Natural killer cell treated with Interleukin-12 subunit alpha and Interleukin-12 subunit beta and Interleukin-15 and Interleukin-18, amount 100 ng/mL, for 72 hours (primary cell): ENCODE measurements around the gene UTP3. TPM values are rescaled to one million over a fixed set of nuclear protein-coding genes. Genes with fewer than 3 reads are reported as not detected.
"Not testable (repeated sequence)": the region's sequence is repeated elsewhere in the genome, so short reads cannot be mapped to it uniquely, and the experiment has no call there.

ENCODE experiments used
- ATAC-seq, 2 donors: fragments of 150-1000 bp; cut with Tn5 transposase in 1 of 2; sonication (Bioruptor Pico), chemical (Tn5 transposase) in 1 of 2; 2 replicates each; pipeline ENCODE4 v1.10.0; 2021
- DNase-seq: peaks from one replicate; pipeline ENCODE4 v3.0.0; 2022; ENCODE audit warnings: low spot score
- H3K27ac Mint-ChIP-seq, 2 donors: 1 replicate in 1 of 2; 2 replicates in 1 of 2; pipeline ENCODE4 v1.8.0; 2022; ENCODE audit warnings: mixed read lengths in 2 of 2, mild to moderate bottlenecking in 1 of 2, moderate library complexity in 1 of 2
- H3K27me3 Mint-ChIP-seq, 2 donors: 1 replicate in 1 of 2; 2 replicates in 1 of 2; pipeline ENCODE4 v1.8.0; 2022; ENCODE audit warnings: mixed read lengths in 2 of 2
- H3K36me3 Mint-ChIP-seq: one replicate; pipeline ENCODE4 v1.8.0; 2022; ENCODE audit warnings: mixed read lengths
- H3K4me1 Mint-ChIP-seq, 2 donors: 1 replicate in 1 of 2; 2 replicates in 1 of 2; pipeline ENCODE4 v1.8.0; 2022; ENCODE audit warnings: low read depth in 2 of 2, mixed read lengths in 2 of 2, mild to moderate bottlenecking in 1 of 2
- H3K4me3 Mint-ChIP-seq: one replicate; pipeline ENCODE4 v1.8.0; 2022; ENCODE audit warnings: mixed read lengths
- H3K9me3 Mint-ChIP-seq: 2 replicates; pipeline ENCODE4 v1.8.0; 2022; ENCODE audit warnings: mixed read lengths
- total RNA-seq, 2 donors: library from RNA; stranded (reverse); gene quantifications; one replicate each; pipeline ENCODE4 v1.2.3, GENCODE V29; 2022

The UTP3 gene
- total RNA-seq, 2 donors from 2014 or later: 33.8 to 49.8 TPM

DNA sequence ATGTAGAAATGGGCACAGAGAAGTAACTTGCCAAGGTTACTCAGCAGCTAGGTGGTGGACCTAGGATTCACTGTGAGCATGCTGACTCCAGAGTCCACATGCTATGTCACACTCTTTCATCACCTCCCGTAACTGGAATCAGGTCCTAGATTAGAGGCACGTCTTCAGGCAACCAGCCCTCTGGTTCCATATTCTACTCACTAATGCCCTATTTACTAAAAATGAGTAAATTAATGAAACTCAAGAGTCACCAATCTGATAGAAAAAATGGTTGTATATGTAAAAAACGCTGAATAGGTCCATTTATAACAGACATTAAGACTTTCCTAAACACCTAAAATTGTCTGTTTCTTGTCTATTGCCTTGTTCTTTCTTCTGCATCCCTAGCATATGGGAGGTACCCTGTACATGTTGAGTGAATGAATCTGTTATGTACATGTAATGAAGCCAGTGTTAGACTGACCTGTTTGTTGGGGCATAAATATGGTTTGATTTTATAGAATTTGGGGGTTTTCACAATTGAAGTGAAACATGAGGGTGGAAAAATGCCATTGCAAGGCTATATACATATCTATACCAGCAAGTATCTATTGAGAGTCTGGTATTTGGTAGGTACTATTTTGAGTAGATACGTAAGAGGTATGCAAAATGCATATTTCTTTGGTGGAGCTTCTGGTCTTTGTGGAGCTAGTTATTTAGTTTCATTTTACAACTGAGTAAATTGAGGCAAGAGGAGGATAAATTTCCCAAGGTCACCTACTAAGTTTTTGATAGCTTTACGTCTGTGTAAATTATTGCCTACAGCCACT is 26.0 kb downstream of the UTP3 start:
- no peak for DNase-seq
- Mint-ChIP-seq H3K9me3 (no peaks in the 10 kb centered on the region), H3K27ac (no peak overlapping the region), H3K4me3 (no peak overlapping the region), H3K36me3 (no peaks in the 10 kb centered on the region), H3K4me1 (peaks cover 6 to 19% of the 10 kb centered on the region in 2 donors), H3K27me3 (no peaks in the 10 kb centered on the region)
- no peak for ATAC-seq

DNA sequence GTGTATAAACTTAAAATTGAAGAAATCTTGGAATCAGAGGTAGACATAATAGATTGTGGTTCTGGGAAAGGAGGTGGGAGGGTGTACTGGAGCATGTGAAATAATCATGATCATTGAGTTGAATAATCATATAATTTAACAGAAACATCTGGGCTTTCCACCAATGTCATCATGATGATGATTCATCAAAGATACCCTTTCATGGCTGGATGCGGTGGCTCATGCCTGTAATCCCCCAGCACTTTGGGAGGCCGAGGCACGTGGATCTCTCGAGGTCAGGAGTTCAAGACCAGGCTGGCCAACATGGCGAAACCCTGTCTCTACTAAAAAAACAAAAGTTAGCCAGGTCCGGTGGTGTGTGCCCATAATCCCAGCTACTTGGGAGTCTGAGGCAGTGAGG is 26.8 kb downstream of the UTP3 start:
- Mint-ChIP-seq H3K4me3 (no peak overlapping the region), H3K27me3 (no peaks in the 10 kb centered on the region), H3K27ac (no peak overlapping the region), H3K4me1 (peaks cover 6 to 19% of the 10 kb centered on the region in 2 donors), H3K36me3 (no peaks in the 10 kb centered on the region), H3K9me3 (no peaks in the 10 kb centered on the region)
- ATAC-seq (no peak), DNase-seq (no peak)

DNA sequence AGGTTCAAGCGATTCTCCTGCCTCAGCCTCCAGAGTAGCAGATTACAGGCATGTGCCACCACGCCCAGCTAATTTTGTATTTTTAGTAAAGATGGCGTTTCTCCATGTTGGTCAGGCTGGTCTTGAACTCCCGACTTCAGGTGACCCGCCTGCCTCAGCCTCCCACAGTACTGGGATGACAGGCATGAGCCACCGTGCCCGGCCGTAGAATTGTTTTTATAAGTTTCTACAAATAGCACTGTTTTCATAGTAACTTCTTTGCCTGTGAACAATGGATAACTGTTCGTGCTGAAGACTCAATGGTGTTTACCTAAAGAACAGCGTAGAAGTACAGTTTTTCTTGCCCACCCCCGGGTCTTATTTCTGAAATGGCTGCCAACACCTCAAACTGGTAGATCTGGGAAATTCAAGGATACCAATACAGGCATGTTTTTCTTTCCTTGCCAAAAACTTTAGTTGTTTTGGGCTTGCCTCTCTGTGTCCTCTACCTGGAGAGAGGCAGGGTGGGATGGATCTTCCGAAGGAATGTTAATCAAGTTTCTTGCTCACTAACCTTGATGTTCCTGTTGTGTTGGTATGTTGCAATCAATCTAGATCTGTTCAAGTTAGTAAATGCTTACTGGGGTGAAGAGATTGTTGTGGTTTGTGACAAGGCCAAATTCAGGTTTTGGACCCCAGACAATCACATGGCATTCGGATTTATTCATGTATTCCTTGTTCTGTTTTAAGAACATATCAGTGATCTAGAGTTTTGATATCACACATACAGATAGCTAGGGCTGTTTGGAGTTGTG is 30.7 kb downstream of the UTP3 start:
- Mint-ChIP-seq H3K36me3 (no peaks in the 10 kb centered on the region), H3K4me3 (no peak overlapping the region), H3K27ac (no peak overlapping the region), H3K9me3 (no peaks in the 10 kb centered on the region), H3K27me3 (no peaks in the 10 kb centered on the region), H3K4me1 (peaks cover 6 to 13% of the 10 kb centered on the region in 2 donors)
- DNase-seq: no peak
- ATAC-seq: no peak

DNA sequence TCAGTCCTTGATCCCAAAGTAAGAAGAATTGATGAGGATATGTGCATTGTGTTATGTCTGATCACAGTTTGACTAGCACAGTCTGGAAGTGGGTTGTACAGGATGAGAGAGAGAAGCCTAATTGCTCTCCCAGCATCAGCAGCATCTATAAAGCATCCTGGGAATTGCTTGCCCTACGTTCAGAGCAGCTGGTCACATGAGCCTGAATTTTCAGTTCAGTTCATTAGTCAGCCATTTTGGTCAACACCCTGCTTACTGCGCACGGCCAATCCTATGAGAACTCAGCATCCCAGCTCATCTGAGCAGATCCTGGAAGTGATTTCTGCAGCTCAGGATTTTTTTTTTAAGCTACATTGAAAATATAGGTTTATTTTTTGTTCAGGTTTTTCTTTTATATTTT is 33.4 kb downstream of the UTP3 start, which contains the start of gene RUFY3:
Gene RUFY3 (plus strand): TSS at position 218 of the 400 bp plus-strand sequence. CDS start 610 bp downstream, outside the sequence.
- H3K4me3 Mint-ChIP-seq: peak within 1 kb of the TSS; percentile 7
- DNase-seq: no peak
- H3K4me1 Mint-ChIP-seq: peaks cover 6 to 9% of the 10 kb centered on the region in 2 donors
- H3K27ac Mint-ChIP-seq: peak within 1 kb of the TSS in 1 of 2 donors; percentile 41
- H3K9me3 Mint-ChIP-seq: no peaks in the 10 kb centered on the region
- no peaks in the 10 kb centered on the region for H3K27me3 Mint-ChIP-seq
- H3K36me3 Mint-ChIP-seq: no peaks in the 10 kb centered on the region
- ATAC-seq: no peak

DNA sequence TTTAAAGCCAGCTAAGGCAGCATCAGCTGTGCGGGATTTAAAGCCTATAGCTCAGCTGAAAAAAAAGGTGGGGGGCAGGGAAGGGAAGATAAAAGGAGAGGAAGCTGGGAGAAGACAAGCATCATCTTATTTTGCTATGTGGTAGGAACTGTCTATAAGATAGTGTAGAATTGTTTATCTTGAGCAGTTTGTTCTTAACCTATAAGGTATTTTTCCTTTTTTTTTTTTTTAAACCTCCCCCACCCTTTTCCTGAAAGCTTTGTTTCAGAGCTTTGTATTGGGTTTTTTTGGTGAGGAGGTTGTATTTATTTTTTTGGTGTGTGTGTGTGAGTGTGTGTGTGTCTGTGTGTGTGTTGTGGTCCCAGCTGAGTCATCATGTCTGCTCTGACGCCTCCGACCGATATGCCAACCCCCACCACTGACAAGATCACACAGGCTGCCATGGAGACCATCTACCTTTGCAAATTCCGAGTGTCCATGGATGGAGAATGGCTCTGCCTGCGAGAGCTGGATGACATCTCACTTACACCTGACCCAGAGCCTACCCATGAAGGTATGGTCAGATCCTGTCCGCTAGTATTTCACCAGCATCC is 34.0 kb downstream of the UTP3 start:
- Mint-ChIP-seq H3K36me3 (no peaks in the 10 kb centered on the region), H3K4me1 (peaks cover 6 to 7% of the 10 kb centered on the region in 2 donors), H3K4me3 (peak overlapping the region; percentile 7), H3K27ac (no peak overlapping the region), H3K27me3 (no peaks in the 10 kb centered on the region), H3K9me3 (no peaks in the 10 kb centered on the region)
- no peak for DNase-seq
- ATAC-seq: peak; percentile 48 to 73

DNA sequence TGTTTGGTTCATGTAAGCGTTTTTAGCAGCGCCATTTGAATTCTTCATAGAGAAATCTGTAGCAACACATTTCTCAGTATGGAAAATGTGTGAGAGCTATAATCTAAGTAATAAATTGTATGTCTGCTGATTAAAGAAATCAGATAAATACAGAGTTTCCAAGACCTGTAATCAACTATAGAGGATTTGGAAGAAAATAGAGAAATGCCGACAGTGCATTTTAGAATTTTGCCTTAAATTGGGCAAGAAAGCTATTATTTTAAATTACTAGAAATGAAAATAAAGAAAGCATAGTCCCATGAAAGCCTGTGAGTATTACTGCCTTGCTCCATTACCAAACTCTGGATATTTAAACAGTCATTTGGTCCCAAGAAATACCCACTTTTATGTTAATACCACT is 36.1 kb downstream of the UTP3 start:
- Mint-ChIP-seq H3K4me3 (no peak overlapping the region), H3K36me3 (no peaks in the 10 kb centered on the region), H3K4me1 (peaks cover 5 to 6% of the 10 kb centered on the region in 2 donors), H3K27me3 (no peaks in the 10 kb centered on the region), H3K27ac (no peak overlapping the region), H3K9me3 (no peaks in the 10 kb centered on the region)
- DNase-seq (no peak), ATAC-seq (no peak)

DNA sequence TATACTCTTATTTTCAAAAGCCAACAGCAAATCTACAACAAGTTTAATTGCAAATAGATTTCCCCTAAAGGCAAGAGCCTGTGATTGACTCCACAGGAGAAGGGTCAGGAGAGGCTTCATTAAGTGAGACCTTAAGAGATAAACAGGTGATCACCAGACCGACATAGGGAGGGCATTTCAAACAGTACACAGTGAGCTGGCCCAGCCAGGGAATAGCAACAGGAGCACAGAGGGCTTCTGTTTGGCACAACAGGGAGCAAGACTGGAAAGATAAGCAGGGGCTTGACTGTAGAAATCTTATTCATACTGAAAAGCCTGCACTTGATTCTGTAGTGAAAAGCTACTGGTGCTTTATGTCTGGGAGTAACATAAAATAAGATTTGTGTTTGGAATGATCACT is 37.3 kb downstream of the UTP3 start:
- DNase-seq: no peak
- H3K27me3 Mint-ChIP-seq: no peaks in the 10 kb centered on the region
- H3K36me3 Mint-ChIP-seq: no peaks in the 10 kb centered on the region
- H3K27ac Mint-ChIP-seq: no peak overlapping the region
- peaks cover 5 to 6% of the 10 kb centered on the region in 2 donors for H3K4me1 Mint-ChIP-seq
- H3K4me3 Mint-ChIP-seq: no peak overlapping the region
- no peak for ATAC-seq
- no peaks in the 10 kb centered on the region for H3K9me3 Mint-ChIP-seq

DNA sequence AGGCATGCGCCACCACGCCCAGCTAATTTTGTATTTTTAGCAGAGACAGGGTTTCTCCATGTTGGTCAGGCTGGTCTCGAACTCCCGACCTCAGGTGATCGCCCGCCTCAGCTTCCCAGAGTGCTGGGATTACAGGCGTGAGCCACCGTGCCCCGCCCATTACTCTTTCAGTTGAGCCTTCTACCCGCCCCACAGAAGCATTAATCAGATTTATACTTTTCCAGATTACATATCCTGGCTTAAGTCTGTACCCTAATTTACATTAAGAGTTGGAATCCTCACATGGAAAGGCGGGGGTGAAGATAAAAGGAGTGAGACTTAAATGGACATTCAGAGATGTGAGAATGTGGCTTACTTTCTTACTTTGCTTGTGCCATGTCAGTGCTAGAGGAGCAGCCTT is 38.2 kb downstream of the UTP3 start:
- not testable (repeated sequence) for H3K36me3 Mint-ChIP-seq, H3K4me1 Mint-ChIP-seq, ATAC-seq, H3K4me3 Mint-ChIP-seq, DNase-seq, H3K27me3 Mint-ChIP-seq, H3K9me3 Mint-ChIP-seq
- H3K27ac Mint-ChIP-seq: peak overlapping the region in 1 of 2 donors; percentile 19

DNA sequence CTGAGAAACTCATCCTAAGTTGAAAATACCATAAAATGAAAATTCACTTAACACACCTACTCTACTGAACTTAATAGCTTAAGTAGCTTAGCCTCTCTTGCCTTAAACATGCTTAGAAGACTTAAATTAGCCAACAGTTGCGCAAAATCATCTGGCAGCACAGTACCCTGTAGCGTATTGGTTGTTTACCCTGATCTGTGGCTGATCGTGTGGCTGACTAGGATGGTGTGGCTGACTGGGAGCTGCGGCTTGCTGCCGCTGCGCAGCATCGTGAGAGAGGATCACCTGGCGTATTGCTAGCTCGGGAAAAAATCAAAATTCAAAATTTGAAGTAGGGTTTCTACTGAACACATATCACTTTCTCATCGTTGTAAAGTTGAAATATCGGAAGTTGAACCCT is 39.8 kb downstream of the UTP3 start:
- DNase-seq (no peak), ATAC-seq (no peak)
- Mint-ChIP-seq H3K27ac (no peak overlapping the region), H3K9me3 (no peaks in the 10 kb centered on the region), H3K4me1 (peaks cover 0 to 9% of the 10 kb centered on the region in 2 donors), H3K4me3 (no peak overlapping the region), H3K36me3 (no peaks in the 10 kb centered on the region), H3K27me3 (no peaks in the 10 kb centered on the region)

DNA sequence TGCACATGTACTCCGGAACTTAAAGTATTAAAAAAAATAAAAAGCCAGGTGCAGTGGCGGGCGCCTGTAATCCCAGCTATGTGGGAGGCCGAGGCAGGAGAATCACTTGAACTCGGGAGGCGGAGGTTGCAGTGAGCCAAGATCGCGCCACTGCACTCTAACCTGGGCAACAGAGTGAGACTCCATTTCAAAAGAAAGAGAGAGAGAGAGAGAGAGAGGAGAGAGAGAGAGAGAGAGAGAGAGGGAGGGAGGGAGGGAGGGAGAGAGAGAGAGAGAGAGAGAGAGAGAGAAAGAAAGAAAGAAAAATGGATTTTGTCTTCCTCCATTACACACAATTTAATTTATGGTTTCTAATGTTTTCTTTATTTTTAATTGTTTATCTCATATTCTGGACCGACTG is 44.5 kb downstream of the UTP3 start:
- H3K4me3 Mint-ChIP-seq, H3K36me3 Mint-ChIP-seq: not testable (repeated sequence)
- peak overlapping the region; percentile 48 to 70 for H3K27ac Mint-ChIP-seq

DNA sequence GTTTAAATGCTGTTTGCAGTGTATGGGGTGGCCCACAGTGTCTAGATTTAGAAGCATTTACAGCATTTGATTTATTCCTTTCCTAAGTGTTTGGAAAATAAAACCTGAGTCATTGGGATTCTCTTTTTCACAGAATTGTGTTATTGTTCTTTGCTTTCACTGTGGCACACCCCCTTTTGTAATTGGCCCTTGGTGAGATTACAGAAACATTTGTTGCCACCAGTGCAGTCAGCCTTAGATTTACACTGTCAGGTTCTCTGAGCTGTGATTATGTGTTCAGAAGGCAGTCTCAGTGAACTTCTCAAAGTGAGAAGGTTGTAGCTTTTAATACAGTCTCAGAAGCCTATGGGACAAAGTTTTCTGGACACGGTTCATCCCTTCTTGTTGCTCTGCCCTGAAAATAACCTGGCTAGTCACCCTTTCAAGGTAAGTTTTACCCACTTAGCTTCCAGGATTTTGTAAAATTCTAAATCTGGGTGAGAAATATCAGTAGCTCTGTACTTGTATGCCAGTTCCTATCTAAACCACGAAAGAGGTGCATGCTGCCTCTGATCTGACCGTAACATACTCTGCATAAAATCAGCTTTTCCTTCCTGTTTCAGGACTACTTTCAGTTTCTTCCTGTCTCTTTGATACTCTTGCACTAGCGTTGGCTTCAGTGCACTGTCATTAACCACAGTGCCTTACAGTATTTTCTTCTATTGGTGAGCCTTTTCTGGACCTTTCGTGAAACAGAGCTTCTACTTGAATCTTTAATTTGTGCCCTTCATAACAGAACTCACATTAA is 46.0 kb downstream of the UTP3 start:
- ATAC-seq: peak; percentile 97 to 98
- no peaks in the 10 kb centered on the region for H3K27me3 Mint-ChIP-seq
- H3K36me3 Mint-ChIP-seq: no peaks in the 10 kb centered on the region
- H3K4me1 Mint-ChIP-seq: peaks cover 27 to 44% of the 10 kb centered on the region in 2 donors
- DNase-seq: peak; percentile 63
- H3K27ac Mint-ChIP-seq: peak overlapping the region; percentile 90 to 96
- H3K9me3 Mint-ChIP-seq: no peaks in the 10 kb centered on the region
- peak overlapping the region; percentile 89 for H3K4me3 Mint-ChIP-seq

More for the DNA sequence above, 44.5 kb downstream of the UTP3 start:
- ATAC-seq, DNase-seq, H3K9me3 Mint-ChIP-seq, H3K27me3 Mint-ChIP-seq: not testable (repeated sequence)
- H3K4me1 Mint-ChIP-seq: peaks cover 27 to 44% of the 10 kb centered on the region in 2 donors

DNA sequence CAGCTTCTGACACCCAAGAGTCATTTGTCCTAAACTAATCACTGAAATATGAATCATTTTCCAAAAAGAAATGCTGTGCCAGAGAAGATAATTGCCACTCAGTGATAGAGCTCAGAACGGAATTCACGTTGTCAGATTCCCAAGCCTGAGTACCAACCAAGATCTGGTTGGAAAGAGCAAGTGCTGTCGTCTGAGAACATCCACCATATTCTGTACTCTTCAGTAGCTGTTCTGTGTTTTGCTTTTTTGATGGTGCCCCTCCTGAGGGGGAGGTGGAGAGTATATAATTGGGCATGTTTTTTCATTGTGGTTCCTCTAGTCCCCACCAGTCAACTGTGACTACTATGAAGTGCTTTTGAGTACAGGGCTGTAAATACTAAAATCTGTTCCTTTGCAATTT is 46.6 kb downstream of the UTP3 start:
- H3K36me3 Mint-ChIP-seq: no peaks in the 10 kb centered on the region
- peak overlapping the region; percentile 89 for H3K4me3 Mint-ChIP-seq
- peak overlapping the region; percentile 90 to 96 for H3K27ac Mint-ChIP-seq
- no peak for DNase-seq
- H3K27me3 Mint-ChIP-seq: no peaks in the 10 kb centered on the region
- no peaks in the 10 kb centered on the region for H3K9me3 Mint-ChIP-seq
- ATAC-seq: peak; percentile 26 to 45
- H3K4me1 Mint-ChIP-seq: peaks cover 27 to 44% of the 10 kb centered on the region in 2 donors

DNA sequence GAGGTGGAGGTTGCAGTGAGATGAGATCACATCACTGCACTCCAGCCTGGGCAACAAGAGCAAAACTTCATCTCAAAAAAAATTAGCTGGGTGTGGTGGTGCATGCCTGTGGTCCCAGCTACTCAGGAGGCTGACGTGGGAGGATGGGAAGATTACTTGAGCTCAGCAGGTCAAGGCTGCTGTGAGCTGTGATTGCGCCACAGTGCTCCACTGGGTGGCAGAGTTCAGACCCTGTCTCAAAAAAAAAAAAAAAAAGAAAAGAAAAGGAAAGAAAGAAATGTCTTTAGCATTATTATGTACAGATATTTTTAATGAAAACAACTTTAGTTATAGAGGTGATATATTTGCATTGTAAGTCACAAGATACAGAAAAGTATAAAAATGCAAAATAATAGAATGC is 47.6 kb downstream of the UTP3 start:
- peak overlapping the region; percentile 90 to 96 for H3K27ac Mint-ChIP-seq
- not testable (repeated sequence) for DNase-seq, H3K27me3 Mint-ChIP-seq

More for the DNA sequence above, 47.6 kb downstream of the UTP3 start:
- not testable (repeated sequence) for H3K9me3 Mint-ChIP-seq, H3K36me3 Mint-ChIP-seq
- peak; percentile 60 to 70 for ATAC-seq
- peaks cover 27 to 44% of the 10 kb centered on the region in 2 donors for H3K4me1 Mint-ChIP-seq
- peak overlapping the region; percentile 58 for H3K4me3 Mint-ChIP-seq
